GM21515 (cell line): Measurements from ENCODE around the gene ADCK1.
"Not testable (repeated sequence)": the region's sequence is repeated elsewhere in the genome, so short reads cannot be mapped to it uniquely, and the experiment has no call there.

ENCODE experiments used
- ATAC-seq: cut with Tn5 transposase; IDR thresholded peaks from one replicate; pipeline ENCODE4 v1.9.1; 2021; ENCODE audit not compliant: unreplicated experiment

ADCK1 gene

DNA sequence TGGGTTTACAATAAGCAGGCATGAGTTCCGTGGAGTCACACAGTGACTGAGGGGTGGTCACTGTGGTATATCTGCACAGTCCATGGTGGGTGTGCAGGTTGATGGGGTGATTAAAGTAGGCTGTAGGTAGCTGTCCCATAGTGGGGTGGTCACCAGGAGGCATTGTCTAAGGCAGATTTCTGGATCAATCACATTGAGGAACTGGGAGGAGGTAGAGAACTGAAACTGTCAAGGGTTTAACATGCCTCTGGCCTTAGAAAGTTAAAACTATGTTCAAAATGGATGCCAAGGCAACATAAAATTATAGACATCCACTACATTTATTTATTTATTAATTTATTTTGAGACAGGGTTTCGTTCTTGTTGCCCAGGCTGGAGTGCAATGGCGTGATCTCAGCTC lies 8.3 kb downstream of the ADCK1 start:
- ATAC-seq: no peak

DNA sequence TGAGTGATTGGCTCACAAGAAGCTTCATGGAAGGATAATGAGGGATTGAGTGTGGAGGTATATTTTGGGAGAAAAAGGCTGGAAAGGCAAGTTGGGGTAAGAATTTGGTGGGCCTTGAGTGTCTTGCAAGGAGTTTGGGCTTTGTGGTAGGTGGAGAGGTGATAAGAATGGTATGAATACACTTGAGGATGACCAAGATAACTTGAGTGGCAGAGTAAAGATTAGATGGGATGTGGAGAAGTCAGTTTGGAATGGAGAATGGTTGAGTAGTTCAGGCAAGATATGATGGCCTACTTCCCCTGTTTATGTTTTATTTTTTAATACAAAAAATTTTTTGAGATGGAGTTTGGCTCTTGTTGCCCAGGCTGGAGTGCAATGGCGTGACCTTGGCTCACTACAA lies 9.1 kb downstream of the ADCK1 start:
- ATAC-seq: no peak

DNA sequence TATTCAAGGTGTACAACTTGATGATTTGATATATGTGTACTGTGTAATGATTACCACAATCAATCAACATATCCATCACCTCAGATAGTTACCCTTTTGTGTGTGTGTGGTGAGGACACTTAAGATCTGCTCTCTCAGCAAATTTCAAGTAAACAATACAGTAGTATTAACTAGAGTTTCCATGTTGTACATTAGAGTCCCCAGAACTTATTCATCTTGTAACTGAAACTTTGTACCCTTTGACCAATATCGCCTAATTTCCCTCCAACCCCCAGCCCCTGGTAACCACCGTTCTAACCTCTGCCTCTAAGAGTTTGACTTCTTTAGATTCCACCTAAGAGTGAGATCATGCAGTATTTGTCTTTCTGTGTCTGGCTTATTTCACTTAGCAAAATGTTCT lies 12.1 kb downstream of the ADCK1 start:
- no peak for ATAC-seq

DNA sequence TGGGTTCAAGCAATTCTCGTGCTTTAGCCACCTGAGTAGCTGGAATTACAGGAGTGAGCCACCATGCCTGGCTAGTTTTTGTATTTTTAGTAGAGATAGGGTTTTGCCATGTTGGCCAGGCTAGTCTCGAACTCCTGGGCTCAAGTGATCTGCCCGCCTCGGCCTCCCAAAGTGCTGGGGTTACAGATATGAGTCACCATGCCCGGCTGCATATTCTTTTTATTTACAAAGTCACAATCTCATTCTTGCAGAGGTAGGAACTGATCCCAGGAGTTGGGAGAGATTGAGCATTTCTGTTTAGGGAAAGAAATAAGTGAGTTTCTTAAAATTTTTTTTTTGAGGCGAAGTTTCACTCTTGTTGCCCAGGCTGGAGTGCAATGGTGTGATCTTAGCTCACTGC lies 12.8 kb downstream of the ADCK1 start:
- ATAC-seq: not testable (repeated sequence)

DNA sequence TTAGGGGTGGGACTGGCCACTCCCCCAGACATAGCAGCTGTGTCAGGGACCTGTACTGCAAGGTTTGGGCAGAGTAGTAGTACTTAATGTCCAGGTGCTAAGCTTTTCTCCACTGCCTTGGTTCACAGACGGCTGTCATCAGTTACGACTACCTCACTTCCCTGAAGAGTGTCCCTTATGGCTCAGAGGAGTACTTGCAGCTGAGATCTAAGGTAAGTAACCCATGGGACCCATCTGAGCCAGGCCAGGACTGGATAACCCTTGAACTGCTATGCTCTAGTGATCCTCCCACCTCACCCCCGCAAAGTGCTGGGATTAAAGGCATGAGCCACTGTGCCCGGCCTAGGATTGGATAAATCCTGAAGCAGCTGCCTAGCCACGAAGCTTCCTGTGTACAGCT lies 22.4 kb downstream of the ADCK1 start:
- ATAC-seq: no peak

DNA sequence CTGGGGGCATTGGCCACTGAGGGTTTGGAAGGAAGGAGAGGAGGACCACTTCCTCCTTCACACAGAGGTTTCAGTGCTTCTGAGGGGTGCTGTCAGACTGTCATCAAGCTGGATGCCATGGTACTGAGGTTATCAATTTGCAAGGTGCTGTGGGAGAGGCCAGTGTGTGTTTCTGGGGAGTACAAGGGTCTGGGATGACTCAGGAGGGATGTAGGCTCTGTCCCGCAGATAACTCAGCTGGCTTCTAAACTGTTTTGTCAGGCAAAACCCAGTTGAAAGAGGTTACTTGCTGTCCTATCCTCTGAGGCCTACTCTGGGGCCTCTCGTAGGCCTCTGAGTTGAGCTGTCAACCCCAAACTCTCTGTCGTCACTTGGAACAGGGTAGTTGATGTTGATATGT lies 22.8 kb downstream of the ADCK1 start:
- no peak for ATAC-seq

DNA sequence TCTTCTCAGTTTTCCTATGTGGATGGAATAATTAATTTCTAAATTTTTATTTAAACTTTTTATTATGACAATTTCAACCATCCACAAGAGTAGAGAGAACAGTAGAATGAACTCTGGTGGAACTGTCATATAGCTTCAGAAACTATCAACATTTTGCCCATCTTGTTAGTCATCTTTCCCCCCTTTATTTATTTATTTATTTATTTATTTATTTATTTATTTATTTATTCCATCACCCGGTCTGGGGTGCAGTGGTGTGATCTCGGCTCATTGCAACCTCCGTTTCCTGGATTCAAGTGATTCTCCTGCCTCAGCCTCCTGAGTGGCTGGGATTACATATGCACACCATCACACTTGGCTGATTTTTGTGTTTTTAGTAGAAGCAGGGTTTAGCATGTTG lies 23.5 kb downstream of the ADCK1 start:
- ATAC-seq: no peak

DNA sequence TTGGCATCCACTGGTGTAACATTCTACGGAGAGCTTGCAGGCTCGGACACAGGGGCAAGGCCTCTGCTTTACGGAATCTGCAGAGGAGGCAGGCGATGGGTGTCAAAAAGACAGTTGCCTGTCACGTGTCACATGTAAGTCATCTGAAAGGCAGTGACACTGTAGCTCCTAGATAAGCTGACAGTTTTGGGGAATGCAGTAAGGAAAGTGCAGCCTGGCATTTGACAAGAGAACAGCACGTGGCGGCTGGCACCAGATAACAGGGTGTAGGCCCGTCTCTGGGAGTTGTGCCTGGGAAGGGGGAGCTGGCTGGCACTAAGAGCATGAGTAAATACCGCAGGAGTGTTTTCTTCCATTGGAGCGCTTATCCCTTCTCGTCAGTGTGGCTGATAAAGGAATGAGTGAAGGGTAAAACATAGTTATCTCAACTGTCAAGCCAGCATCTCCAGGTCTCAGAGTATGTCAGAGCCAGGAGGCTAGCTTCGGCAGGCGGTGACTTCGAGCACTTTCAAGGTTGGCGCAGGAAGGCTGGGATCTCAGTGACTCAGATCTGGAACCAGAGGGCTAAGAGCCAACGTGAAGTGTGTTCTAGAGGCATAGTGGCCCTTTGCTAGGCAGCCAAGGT lies 26.1 kb downstream of the ADCK1 start:
- ATAC-seq: no peak

DNA sequence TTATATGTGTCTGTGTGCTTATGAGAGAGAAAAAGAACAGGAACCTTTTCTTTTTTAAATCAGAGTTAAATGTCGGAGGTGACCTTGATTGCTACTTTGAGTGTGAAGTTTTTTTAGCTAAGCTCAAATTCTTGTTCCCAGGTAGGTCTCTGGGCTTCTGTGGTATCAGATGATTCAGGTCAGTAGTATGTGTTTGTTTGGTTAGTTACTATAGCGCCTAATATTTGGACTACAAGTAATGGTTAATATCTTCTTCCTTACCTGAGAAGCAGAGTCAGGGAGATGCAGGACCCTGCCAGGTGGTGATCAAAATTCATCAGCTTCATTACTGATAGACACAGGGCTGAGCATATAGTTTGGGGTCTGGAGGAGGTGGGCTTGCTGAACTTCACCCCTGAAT lies 30.8 kb downstream of the ADCK1 start:
- no peak for ATAC-seq

DNA sequence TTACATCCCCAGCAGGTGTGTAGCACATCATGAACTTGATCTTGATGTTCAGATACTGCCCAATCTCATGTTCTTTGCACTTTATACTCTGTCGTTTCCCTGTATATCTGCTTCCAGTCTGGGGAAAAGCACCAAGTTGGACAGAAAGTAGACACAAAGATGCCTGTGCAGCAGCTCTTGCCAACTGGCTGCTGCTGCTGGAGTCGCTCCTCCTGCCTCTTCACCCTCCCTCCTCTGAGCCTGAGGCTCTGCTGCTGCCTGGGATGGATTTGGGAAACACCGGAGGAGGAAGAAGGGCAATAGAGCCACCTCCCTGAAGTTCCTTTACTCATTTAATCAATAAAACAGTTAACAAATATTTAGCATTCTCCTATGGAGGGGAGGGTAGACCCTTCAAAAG lies 32.4 kb downstream of the ADCK1 start:
- no peak for ATAC-seq

DNA sequence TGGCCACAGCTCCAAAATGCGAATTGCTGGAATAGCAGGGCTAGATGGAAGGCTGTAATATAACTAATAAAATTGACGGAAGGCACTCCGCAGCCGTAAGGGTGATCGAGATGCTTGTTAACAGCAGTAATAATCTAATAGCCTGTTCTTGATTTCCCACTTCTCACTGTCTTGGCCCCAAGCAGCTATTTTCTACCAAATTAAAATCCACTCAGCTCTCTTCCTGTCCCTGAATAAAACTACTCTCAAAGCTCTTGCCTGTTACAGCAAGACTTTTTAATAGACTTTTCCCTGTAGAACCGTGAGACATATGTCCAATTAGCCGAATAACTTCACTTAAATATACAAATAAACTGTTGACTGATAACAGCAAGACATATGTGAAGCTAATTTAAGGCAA lies 38.0 kb downstream of the ADCK1 start:
- no peak for ATAC-seq

DNA sequence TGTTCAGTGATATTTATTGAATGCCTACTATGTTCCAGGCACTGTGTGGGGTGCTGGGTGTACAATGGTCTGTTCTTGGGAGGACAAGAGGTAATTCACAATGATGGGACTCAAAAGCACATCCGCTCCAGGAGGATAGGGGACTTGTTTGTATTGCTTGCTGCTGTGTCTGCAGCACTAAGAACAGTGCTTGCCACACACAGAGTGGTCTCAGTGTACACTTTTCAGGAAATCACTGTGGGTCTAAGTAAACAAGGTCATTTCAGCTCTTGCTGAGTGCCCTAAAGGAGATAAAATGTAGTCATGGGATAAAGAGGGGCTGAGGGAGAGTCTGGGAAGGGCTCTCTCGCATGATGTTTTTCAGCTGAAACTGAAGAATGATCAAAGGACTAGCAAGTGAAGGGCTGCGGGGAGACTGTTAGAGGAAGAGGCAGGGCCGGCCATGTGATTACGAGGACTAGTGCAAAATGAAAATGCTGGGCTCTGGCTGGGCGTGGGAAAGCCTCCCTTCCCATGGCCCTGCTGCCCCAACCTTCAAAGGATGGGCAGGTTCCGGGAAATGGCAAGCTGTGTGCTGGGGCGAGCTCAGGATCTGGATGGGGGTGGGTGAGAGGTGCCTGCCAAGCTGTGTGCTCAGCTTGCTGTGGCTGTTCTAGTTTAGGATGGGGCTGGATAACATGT lies 39.1 kb downstream of the ADCK1 start:
- ATAC-seq: no peak

DNA sequence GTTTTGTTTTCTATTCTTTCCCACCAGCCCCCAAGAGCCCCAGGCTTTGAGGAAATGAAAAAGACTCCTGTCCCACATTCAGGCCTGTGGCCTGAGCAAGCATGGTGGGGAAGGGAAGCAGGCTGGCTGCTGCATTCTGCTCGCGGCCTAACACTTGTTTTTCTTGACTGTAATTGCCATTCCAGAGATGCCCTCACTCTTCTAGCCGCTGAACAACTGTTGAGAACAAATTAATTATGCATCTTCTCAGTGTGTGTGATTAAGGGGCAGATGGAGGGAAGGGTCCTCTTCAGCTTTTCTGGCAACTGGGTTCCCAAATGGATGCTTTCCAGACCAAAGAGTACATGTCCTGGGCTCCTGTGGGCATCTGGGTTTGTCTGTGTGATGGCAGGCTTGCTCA lies 43.3 kb downstream of the ADCK1 start:
- ATAC-seq: no peak

DNA sequence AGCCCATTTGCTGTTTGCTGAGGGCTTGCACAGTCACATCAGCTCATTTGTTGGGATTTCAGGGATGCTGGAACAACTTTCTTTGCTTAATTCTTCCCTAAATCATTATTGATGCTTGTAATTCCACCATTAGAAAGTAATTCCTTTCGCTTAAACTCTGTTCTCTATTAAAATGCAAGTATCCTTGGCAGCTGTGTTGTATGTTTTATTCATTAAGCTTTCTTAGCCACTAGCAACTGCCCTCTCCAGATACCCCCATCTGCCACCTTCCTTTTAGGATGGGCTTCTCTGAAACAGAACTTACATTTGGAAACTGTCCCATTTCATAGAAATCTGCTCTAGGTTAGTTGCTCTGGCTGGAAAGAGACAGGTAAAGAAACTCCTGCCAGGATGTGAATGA lies 43.7 kb downstream of the ADCK1 start:
- ATAC-seq: no peak

DNA sequence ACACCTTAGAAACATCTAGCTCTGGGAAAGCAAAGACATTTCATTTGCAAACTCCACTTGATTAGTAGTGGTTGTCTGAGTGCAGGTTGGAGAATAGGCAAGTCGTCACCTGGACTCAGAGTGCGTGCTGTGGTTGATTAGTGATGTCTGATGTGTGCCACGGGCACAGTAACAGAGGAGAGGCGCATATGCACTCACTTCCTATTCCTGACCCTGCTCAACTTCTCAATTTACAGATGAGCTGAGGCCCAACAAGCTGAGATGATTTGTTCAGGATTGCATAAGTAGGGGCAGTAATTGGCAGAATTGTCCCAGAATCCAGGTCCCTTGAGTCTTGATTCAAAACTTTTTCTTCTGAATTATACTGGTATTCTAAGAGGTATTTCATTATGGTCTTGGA lies 44.9 kb downstream of the ADCK1 start:
- no peak for ATAC-seq

DNA sequence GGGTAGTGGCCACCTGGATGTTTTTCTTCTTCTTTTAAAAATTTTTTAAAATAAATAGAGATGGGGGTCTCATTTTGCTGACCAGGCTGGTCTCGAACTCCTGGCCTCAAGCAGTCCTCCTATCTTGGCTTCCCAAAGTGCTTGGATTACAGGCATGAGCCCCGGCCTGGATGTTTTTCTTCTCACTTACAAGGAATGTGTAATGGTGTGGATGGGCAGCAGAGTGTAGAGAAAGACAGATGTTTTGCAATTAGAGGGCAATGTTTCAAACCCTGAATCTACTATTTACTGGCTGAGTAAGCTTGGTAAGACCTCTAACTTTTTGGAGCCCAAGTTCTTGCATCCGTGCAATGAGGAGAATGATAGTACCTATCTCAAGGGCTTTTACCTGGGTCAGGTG lies 48.1 kb downstream of the ADCK1 start:
- no peak for ATAC-seq

DNA sequence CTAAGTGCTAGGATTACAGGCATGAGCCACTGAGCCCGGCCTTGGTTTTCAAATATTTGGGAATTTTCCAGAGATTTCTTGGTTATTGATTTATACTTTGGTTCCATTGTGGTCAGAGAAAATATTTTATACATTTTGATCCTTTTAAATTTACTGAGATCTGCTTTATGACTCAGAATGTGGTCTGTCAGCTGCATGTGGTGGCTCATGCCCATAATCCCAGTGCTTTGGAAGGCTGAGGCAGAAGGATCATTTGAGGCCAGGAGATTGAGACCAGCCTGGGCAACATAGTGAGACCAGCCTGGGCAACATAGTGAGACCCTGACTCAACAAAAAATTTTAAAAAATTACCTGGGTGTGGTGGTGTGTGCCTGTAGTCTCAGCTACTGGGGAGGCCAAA lies 49.8 kb downstream of the ADCK1 start:
- no peak for ATAC-seq

DNA sequence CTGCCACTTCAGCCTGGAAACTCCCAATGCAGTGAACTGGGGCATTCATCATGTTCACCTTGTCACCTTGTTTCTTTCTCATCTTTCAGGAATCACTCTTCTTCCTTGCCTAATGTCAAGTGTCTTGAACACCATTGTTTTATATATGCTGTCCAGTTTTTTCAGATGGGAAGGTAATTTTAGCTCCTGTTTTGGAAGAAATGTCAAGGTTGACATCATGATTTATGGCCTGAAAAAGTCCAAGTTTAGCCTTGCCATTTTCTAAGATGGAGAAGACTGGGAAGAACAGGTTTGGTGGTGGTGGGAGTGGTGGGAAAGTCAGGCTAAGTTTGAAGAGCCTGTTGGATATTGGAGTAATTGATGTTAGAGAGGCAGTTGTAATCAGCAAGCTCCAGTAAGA lies 54.0 kb downstream of the ADCK1 start:
- ATAC-seq: no peak

DNA sequence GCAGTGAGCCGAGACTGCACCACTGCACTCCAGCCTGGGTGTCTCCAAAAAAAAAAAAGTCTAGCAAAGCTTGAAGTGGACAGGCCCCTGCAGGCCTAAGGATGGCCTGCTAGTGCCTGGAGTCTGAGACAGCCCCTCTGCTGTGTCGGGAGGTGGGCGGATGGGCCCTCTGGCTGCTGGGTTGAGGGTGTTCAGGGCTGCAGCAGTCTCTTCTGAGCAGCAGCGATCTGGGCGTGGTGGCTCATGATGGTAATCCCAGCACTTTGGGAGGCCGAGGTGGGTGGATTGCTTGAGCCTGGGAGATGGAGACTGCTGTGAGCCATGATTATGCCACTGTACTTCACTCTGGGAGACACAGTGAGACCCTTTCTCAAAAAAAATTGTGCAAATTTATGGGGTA lies 57.0 kb downstream of the ADCK1 start:
- no peak for ATAC-seq

DNA sequence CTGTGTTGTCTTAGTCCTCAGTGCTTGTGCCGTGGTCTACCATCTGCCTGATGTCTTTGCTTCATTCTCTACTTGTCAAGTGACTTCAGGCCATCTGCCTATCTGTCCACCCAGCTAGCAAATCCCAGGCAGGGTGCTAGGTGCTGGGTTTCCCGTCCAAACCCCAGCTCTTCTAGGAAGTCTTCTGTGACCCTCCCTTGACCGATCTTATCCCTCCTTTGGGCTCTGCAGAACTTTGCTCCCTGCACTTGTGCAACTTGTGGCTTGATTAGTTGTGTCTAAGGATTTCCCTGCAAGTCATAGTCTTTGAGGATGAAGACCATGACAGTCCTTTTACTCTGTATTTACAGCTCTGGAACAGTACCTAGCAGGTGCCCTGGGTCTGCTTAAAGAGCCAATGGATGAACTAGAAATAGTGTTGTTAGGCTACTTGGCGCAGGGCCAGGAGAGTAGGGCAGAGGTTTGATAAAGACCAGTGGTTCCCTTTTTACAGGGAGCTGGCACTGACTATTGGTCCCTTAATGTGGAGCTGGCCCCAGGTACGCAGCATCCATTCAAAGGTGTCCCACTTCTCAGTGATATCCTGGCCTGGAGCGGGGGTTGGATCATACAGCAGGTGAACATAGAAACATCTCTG lies 60.1 kb downstream of the ADCK1 start:
- no peak for ATAC-seq

DNA sequence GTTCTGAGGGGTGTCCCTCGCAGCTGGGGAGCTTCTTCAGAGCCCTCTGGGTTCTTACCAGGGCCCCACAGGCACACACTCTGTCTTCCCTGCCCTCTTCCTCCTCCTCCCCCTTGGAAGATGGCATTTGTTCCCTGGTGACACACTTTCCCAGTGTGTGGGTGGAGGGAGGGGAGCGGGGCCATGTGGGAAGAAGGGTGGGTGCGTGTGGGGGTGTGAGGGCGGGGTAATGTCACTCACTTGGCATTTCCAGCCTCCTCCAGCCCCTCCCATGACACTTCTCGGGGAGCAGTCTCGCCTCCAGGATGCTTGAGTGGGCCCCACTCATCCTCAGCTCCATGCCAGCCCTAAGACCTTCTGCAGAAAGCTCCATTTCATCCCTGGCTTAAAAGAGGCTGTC lies 61.3 kb downstream of the ADCK1 start:
- ATAC-seq: no peak

DNA sequence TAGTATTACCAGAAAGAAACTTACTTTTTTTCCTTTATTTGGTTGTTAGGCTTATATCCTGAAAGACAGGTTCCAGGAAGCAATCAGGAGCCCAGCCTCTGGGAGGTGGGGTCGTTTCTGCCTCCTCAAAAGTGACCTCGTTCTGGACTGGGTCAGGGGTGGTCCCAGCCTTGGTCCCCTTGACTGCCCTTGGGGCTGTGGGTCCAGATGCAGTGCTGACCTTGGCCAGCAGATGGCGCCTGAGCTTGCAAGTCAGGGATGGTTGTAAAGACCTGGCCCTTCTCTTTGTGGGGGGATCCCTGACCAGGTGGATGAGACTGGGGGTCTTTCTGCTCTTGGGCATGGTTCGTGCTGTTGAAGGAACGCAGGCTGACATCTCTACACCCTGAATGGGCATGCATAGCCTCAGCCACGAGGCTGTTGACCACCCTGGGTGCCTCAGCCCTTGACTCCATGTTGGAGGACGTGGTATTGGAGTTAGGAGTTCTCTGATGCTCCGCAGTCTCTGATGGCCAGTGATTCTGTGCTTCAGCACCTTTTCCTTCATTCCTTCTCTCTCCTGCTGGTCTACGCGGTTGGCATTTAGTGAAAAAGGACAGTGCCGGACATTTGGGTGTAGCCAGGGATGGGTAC lies 62.4 kb downstream of the ADCK1 start:
- ATAC-seq: peak; percentile 78
